HCT116 (cell line): ENCODE results near the gene FOXJ2. TPM values are rescaled to one million over a fixed set of nuclear protein-coding genes. Genes with fewer than 3 reads are reported as not detected.
A peak's percentile ranks its signal among the peaks of the same experiment; 100 is the strongest.
"Not testable (repeated sequence)": the region's sequence is repeated elsewhere in the genome, so short reads cannot be mapped to it uniquely, and the experiment has no call there.

Experiments used
- ATAC-seq: fragments of 200-7000 bp; cut with Tn5 transposase; 2 replicates; pipeline ENCODE4 v1.9.1; 2020; ENCODE audit warnings: mild to moderate bottlenecking, moderate library complexity
- BruUV-seq: library from RNA; stranded (reverse); fragments of 400-500 nt; replicated peaks from 2 replicates; lab custom pipeline; 2021; lab: Mats Ljungman, UMichigan
- CTCF ChIA-PET: fragments of 300-600 bp; sonication (Branson Sonifier 250); formaldehyde crosslinking; loops from one replicate; lab custom pipeline; 2021; ENCODE audit warnings: antibody characterized with exemption; lab: Charles Lee
- POLR2A ChIA-PET: fragments of 300-600, 350-600 bp; sonication (Branson Sonifier 250); formaldehyde crosslinking; loops from one replicate; lab custom pipeline; 2021; ENCODE audit warnings: antibody characterized with exemption; lab: Charles Lee
- RAD21 ChIA-PET, 2 experiments: fragments of 300-600 bp; sonication (Branson Sonifier 250); formaldehyde crosslinking; loops; one replicate each; lab custom pipeline; 2023; ENCODE audit warnings: low total read pairs in 2 of 2; ENCODE audit not compliant: uncharacterized antibody in 2 of 2, unreplicated experiment in 2 of 2, low non-redundant PET in 1 of 2; lab: Charles Lee
- DNase-seq: peaks from one replicate; pipeline ENCODE4 v3.0.0-alpha.2; 2010; ENCODE audit warnings: low read depth, low spot score
- H2AFZ ChIP-seq: fragments of 200-600 bp; shearing (Covaris generic), sonication (generic); 2 replicates; pipeline ENCODE4 v1.6.1; 2017; ENCODE audit warnings: low read depth, mixed run types, mixed read lengths, antibody characterized with exemption, low read length; ENCODE audit not compliant: poor library complexity, severe bottlenecking
- H3K27ac ChIP-seq: 2 replicates; pipeline ENCODE4 v1.5.1; 2012; ENCODE audit warnings: low read depth, low read length
- H3K27me3 ChIP-seq: fragments of 200-600 bp; sonication (generic); 2 replicates; pipeline ENCODE4 v1.6.1; 2016; ENCODE audit warnings: mixed run types, low read length, mixed read lengths; ENCODE audit not compliant: insufficient read depth
- H3K36me3 ChIP-seq, 2 experiments: fragments of 200-500 bp in 1 of 2; fragments of 200-600 bp in 1 of 2; sonication (Bioruptor generic) in 1 of 2; sonication (generic) in 1 of 2; 2 replicates each; pipeline versions ENCODE4 v1.5.1 to v1.6.1; 2014 to 2016; ENCODE audit warnings: low read length in 2 of 2, inconsistent platforms in 1 of 2, mixed read lengths in 1 of 2, mixed run types in 1 of 2; ENCODE audit not compliant: insufficient read depth in 2 of 2, control insufficient read depth in 1 of 2
- H3K4me1 ChIP-seq, 2 experiments: fragments of 200-600 bp in 1 of 2; sonication (generic) in 1 of 2; 2 replicates each; pipeline versions ENCODE4 v1.5.1 to v1.6.1; 2012 to 2017; ENCODE audit warnings: low read length in 2 of 2, inconsistent platforms in 1 of 2, mild to moderate bottlenecking in 1 of 2, mixed read lengths in 1 of 2, mixed run types in 1 of 2, moderate library complexity in 1 of 2; ENCODE audit not compliant: insufficient read depth in 2 of 2, control insufficient read depth in 1 of 2
- H3K4me2 ChIP-seq: fragments of 200-600 bp; sonication (generic); 2 replicates; pipeline ENCODE4 v1.6.1; 2017; ENCODE audit warnings: mixed run types, low read length, mixed read lengths
- H3K4me3 ChIP-seq, 2 experiments: fragments of 200-600 bp in 1 of 2; sonication (generic) in 1 of 2; replicated peaks in 1 of 2; 2 replicates each; pipeline ENCODE4 v1.5.1; 2011 to 2016; ENCODE audit warnings: low read length in 2 of 2, control low read depth in 1 of 2, low read depth in 1 of 2, mild to moderate bottlenecking in 1 of 2, mixed read lengths in 1 of 2, mixed run types in 1 of 2
- H3K79me2 ChIP-seq: fragments of 200-600 bp; sonication (generic); 2 replicates; pipeline ENCODE4 v1.6.1; 2017; ENCODE audit warnings: mild to moderate bottlenecking, mixed run types, low read length, moderate library complexity, mixed read lengths; ENCODE audit not compliant: insufficient read depth
- H3K9ac ChIP-seq: fragments of 200-600 bp; sonication (generic); 2 replicates; pipeline ENCODE4 v1.6.1; 2016; ENCODE audit warnings: low read length, mixed read lengths
- H3K9me2 ChIP-seq: fragments of 200-600 bp; sonication (generic), shearing (Covaris generic); 2 replicates; pipeline ENCODE4 v1.6.1; 2017; ENCODE audit warnings: mixed run types, mild to moderate bottlenecking, moderate library complexity; ENCODE audit not compliant: insufficient read depth
- H3K9me3 ChIP-seq, 2 experiments: fragments of 200-500 bp in 1 of 2; fragments of 200-600 bp in 1 of 2; sonication (Bioruptor generic) in 1 of 2; sonication (generic) in 1 of 2; 2 replicates each; pipeline ENCODE4 v1.6.1; 2014 to 2017; ENCODE audit warnings: low read length in 2 of 2, mixed read lengths in 2 of 2, inconsistent platforms in 1 of 2, low read depth in 1 of 2, mild to moderate bottlenecking in 1 of 2, mixed run types in 1 of 2, moderate library complexity in 1 of 2; ENCODE audit not compliant: control insufficient read depth in 1 of 2, insufficient read depth in 1 of 2
- H4K20me1 ChIP-seq: fragments of 200-600 bp; sonication (generic), shearing (Covaris generic); 2 replicates; pipeline ENCODE4 v1.6.1; 2017; ENCODE audit warnings: mixed run types, mild to moderate bottlenecking, moderate library complexity; ENCODE audit not compliant: insufficient read depth
- CBX3 ChIP-seq: IDR thresholded peaks from 2 replicates; pipeline ENCODE4 v1.6.1; 2012; ENCODE audit warnings: low read depth
- CTCF ChIP-seq, 3 experiments: fragments of 200-600 bp in 1 of 3; sonication (generic) in 1 of 3; IDR thresholded peaks in 2 of 3; conservative IDR thresholded peaks in 1 of 3; 2 replicates each; pipeline ENCODE4 v1.5.1; 2012 to 2017; ENCODE audit warnings: low read depth in 2 of 3, low read length in 2 of 3, antibody characterized with exemption in 1 of 3, borderline replicate concordance in 1 of 3, control low read depth in 1 of 3, mild to moderate bottlenecking in 1 of 3, mixed read lengths in 1 of 3, mixed run types in 1 of 3, moderate library complexity in 1 of 3; ENCODE audit not compliant: insufficient read depth in 1 of 3
- EGR1 ChIP-seq: IDR thresholded peaks from 2 replicates; pipeline ENCODE4 v1.6.1; 2012; ENCODE audit warnings: low read depth
- ELF1 ChIP-seq: IDR thresholded peaks from 2 replicates; pipeline ENCODE4 v1.6.1; 2012; ENCODE audit warnings: low read depth, borderline replicate concordance
- EZH2 ChIP-seq: fragments of 200-600 bp; sonication (generic); IDR thresholded peaks from 2 replicates; pipeline ENCODE4 v1.6.1; 2017; ENCODE audit warnings: antibody characterized with exemption, mixed run types
- FOSL1 ChIP-seq: IDR thresholded peaks from 2 replicates; pipeline ENCODE4 v1.6.1; 2012; ENCODE audit warnings: low read depth
- POLR2A ChIP-seq: IDR thresholded peaks from 2 replicates; pipeline ENCODE4 v1.7.0; 2011; ENCODE audit warnings: borderline replicate concordance; ENCODE audit not compliant: insufficient read depth, insufficient read length; ENCODE audit errors: extremely low read depth
- RAD21 ChIP-seq: IDR thresholded peaks from 2 replicates; pipeline ENCODE4 v1.6.1; 2012; ENCODE audit warnings: low read depth, mild to moderate bottlenecking
- SP1 ChIP-seq: IDR thresholded peaks from 2 replicates; pipeline ENCODE4 v1.6.1; 2012; ENCODE audit warnings: low read depth
- SRF ChIP-seq: IDR thresholded peaks from 2 replicates; pipeline ENCODE4 v1.6.1; 2012; ENCODE audit warnings: low read depth
- ZNF274 ChIP-seq: fragments of 200-500 bp; sonication (Bioruptor generic); IDR thresholded peaks from 2 replicates; pipeline ENCODE4 v1.6.1; 2014; ENCODE audit warnings: mild to moderate bottlenecking, low read depth, low read length, inconsistent platforms
- intact Hi-C: fragments of 100-400 bp; cut with micrococcal nuclease; formaldehyde crosslinking; loops from 2 replicates; pipeline ENCODE4 v1.10.0; 2022
- total RNA-seq: library from RNA; stranded (reverse); gene quantifications from one replicate; pipeline ENCODE4 v1.2.1, GENCODE V29; 2021; ENCODE audit not compliant: unreplicated experiment
- TF ChIP-seq, protein P1 (sequence below): IDR thresholded peaks from 2 replicates; pipeline ENCODE4 v1.6.1; 2012

The FOXJ2 gene
- total RNA-seq, 1 experiment from 2014 or later: 20.3 TPM

- TF ChIP-seq, protein P1, sequence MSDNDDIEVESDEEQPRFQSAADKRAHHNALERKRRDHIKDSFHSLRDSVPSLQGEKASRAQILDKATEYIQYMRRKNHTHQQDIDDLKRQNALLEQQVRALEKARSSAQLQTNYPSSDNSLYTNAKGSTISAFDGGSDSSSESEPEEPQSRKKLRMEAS: no peak
- TF ChIP-seq SRF: no peak
- no peak for TF ChIP-seq ZNF274
- no peak for TF ChIP-seq FOSL1
- TF ChIP-seq EZH2: no peak
- no peak for TF ChIP-seq SP1
- TF ChIP-seq POLR2A: no peak
Measured at GRCh38 chr12:7994731-7995205, 37.7 kb upstream of the FOXJ2 start (continued).

DNA sequence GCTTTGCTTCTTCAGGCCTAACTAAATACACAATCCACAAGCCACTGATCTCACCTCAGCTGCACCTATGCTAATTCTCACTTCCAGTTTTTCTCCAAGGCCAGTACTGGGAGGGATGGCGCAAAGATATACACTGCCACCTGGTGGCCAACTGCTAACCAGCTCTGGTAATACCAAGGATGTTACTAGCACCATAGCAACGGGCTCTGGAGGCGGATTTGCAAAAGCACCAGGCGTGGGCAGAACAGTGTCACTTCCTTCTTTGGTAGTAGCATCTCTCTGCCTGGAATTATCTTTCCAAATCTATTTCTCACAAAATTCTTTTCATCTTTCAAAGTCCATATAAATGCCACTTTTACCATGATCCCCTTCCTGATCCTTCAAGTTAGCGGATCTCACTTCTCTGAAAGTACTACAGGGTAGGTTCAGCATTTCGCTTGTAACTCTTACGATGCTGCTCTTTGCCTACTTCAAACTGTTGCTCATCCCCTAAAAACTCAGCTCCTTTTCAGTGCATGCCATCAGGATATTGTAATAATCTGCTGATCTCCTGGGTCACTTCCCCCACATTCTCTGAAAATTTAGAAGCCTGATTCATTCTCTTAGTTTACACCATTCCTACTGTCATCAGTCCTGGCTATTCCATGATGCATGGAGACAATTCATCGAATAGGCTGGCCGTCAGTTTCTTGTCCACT is 37.1 kb upstream of the FOXJ2 start:
- intact Hi-C loops: loop anchor here (2.0 kb wide), 3 partner anchors 63 to 353 kb away; no protein-coding TSS in a partner anchor
- Histone ChIP-seq H3K9me3 (no peaks in the 10 kb centered on the region), H3K27me3 (no peaks in the 10 kb centered on the region), H3K9me2 (no peaks in the 10 kb centered on the region), H2AFZ (peak overlapping the region; percentile 27), H3K79me2 (no peaks in the 10 kb centered on the region), H3K36me3 (no peaks in the 10 kb centered on the region), H3K27ac (no peak overlapping the region), H3K4me1 (peaks cover 0 to 12% of the 10 kb centered on the region in 2 experiments; a peak in 2 of 4 replicates), H3K9ac (no peak overlapping the region), H3K4me3 (no peak overlapping the region), H3K4me2 (peak overlapping the region; percentile 20; the same call in 1 of the 2 replicates), H4K20me1 (no peaks in the 10 kb centered on the region)
- ChIA-PET RAD21 (interaction anchor here (1.9 to 2.2 kb wide), 2 partner anchors 62 to 135 kb away, joined by 6 to 8 read pairs; no protein-coding TSS in a partner anchor), CTCF (interaction anchor here (0.7 to 3.6 kb wide), 8 partner anchors 13 to 353 kb away, joined by 3 to 21 read pairs (median 4); no protein-coding TSS in a partner anchor), POLR2A (no interaction called here)
- TF ChIP-seq RAD21 (peak; percentile 88), CBX3 (0 out of 2 replicates have a peak, but pooled peaks have one; percentile 28), CTCF (IDR thresholded peaks at IDR 0.05 in 2 of 3, conservative IDR thresholded peaks at IDR 0.05 in 1 of 3; ENCODE audit: borderline replicate concordance in 1 of 3, insufficient read depth in 1 of 3, low read depth in 2 of 3, low read length in 2 of 3) (peak; percentile 73 to 92 (median 85)), ELF1 (no peak), EGR1 (peak; percentile 63; the same call in 1 of the 2 replicates)
- BruUV-seq: no TSS peak
- peak; percentile 99 for ATAC-seq
- peak; percentile 64 for DNase-seq

DNA sequence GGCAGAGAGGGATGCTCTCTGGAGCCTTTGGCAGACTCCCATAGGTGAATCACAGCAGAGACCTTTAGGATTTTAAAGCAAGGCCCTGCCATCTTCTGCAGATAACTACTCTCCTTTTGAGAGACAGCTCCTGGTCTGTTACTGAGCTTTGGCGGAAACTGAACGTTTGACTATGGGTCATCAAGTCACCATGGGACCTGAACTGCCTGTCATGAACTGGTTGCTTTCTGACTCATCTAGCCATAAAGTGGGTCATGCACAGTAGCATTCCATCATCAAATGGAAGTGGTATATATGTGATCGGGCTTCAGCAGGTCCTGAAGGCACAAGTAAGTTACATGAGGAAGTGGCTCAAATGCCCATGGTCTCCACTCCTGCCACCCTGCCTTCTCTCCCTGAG is 31.7 kb upstream of the FOXJ2 start:
- H3K9me3 ChIP-seq, intact Hi-C loops, BruUV-seq, H3K9ac ChIP-seq, POLR2A ChIA-PET, H3K27me3 ChIP-seq, RAD21 ChIA-PET, DNase-seq, H3K9me2 ChIP-seq, H2AFZ ChIP-seq, H3K79me2 ChIP-seq, H4K20me1 ChIP-seq, ATAC-seq, H3K27ac ChIP-seq, CTCF ChIA-PET, H3K36me3 ChIP-seq, H3K4me3 ChIP-seq: not testable (repeated sequence)
- Histone ChIP-seq H3K4me2 (0 out of 2 replicates have a peak overlapping the region, but pooled peaks have one; percentile 3), H3K4me1 (peaks cover 0 to 13% of the 10 kb centered on the region in 2 experiments; a peak in 2 of 4 replicates)
